Lung (tissue), 12 donors: Measurements from ENCODE around the gene DYRK1A. TPM values are rescaled to one million over a fixed set of nuclear protein-coding genes. Genes with fewer than 3 reads are reported as not detected.

Experiments used
- ATAC-seq: fragments of 200-7000 bp; cut with Tn5 transposase; one replicate; pipeline ENCODE4 v1.9.1; 2020; ENCODE audit warnings: moderate number of reproducible peaks; ENCODE audit not compliant: insufficient read depth, low FRiP score
- DNase-seq, 3 donors: peaks; one replicate each; pipeline ENCODE4 v3.0.0-alpha.2; 2013 to 2017
- H3K27ac ChIP-seq, 2 donors: one replicate each; pipeline ENCODE4 v1.5.1; 2013; ENCODE audit warnings: mild to moderate bottlenecking in 2 of 2, moderate library complexity in 2 of 2, control low read depth in 1 of 2, inconsistent platforms in 1 of 2, low read depth in 1 of 2, low read length in 1 of 2
- H3K27me3 ChIP-seq, 3 donors: one replicate each; pipeline ENCODE4 v1.5.1; 2013; ENCODE audit warnings: low read length in 2 of 3; ENCODE audit not compliant: control insufficient read depth in 3 of 3, insufficient read depth in 3 of 3
- H3K36me3 ChIP-seq, 4 donors: one replicate each; pipeline ENCODE4 v1.5.1; 2013; ENCODE audit warnings: low read length in 4 of 4, mild to moderate bottlenecking in 1 of 4, moderate library complexity in 1 of 4; ENCODE audit not compliant: control insufficient read depth in 4 of 4, insufficient read depth in 4 of 4
- H3K4me1 ChIP-seq, 5 donors: one replicate each; pipeline ENCODE4 v1.5.1; 2013; ENCODE audit warnings: low read length in 5 of 5, mild to moderate bottlenecking in 2 of 5, moderate library complexity in 1 of 5; ENCODE audit not compliant: control insufficient read depth in 5 of 5, insufficient read depth in 5 of 5
- H3K4me3 ChIP-seq: one replicate; pipeline ENCODE4 v1.5.1; 2013; ENCODE audit warnings: mild to moderate bottlenecking, control low read depth, moderate library complexity
- H3K9ac ChIP-seq, 2 donors: one replicate each; pipeline ENCODE4 v1.5.1; 2013; ENCODE audit warnings: low read length in 2 of 2, control low read depth in 1 of 2; ENCODE audit not compliant: insufficient read depth in 1 of 2
- H3K9me3 ChIP-seq, 4 donors: one replicate each; pipeline ENCODE4 v1.5.1; 2013; ENCODE audit warnings: low read length in 3 of 4, mild to moderate bottlenecking in 1 of 4, moderate library complexity in 1 of 4; ENCODE audit not compliant: control insufficient read depth in 4 of 4, insufficient read depth in 3 of 4
- CTCF ChIP-seq: IDR thresholded peaks from 2 replicates; pipeline ENCODE4 v1.5.1; 2012; ENCODE audit warnings: mild to moderate bottlenecking; ENCODE audit errors: control extremely low read depth, extremely low read depth
- WGBS, 2 donors: extraction: QIAGEN DNeasy Blood & Tissue Kit; methylation state at CpG; one replicate each; pipeline ENCODE4 v1.1.7; 2013; 5-methylcytosine and 5-hydroxymethylcytosine counted together
- polyA plus RNA-seq, 2 donors: library from polyadenylated mRNA; stranded (reverse); fragments of 200-250 nt; gene quantifications; one replicate each; pipeline ENCODE4 v1.2.1, GENCODE V29; 2013
- total RNA-seq, 2 donors: library from RNA; depleted of rRNA in 1 of 2; stranded (reverse); fragments of >200 nt in 1 of 2; gene quantifications; one replicate each; pipeline ENCODE4 v1.2.1, GENCODE V29; 2014 to 2021
- donor health status: control.
- donor health status: control.
- donor health status: Bipolar disorder and iron deficiency.
- donor health status: healthy.
- donor health status: DM: yes; HTN: yes; CAD: no.

The DYRK1A gene
- total and polyA plus RNA-seq, 4 donors, result 22.1 to 149 (median 43.3) TPM

- Histone ChIP-seq H3K9ac (no peak overlapping the region), H3K36me3 (peaks cover 0 to 3% (median 0%) of the 10 kb centered on the region in 4 donors), H3K9me3 (no peaks in the 10 kb centered on the region), H3K27ac (no peak overlapping the region), H3K4me1 (peaks cover 3 to 48% (median 10%) of the 10 kb centered on the region in 5 donors), H3K4me3 (no peak overlapping the region), H3K27me3 (no peaks in the 10 kb centered on the region)
- DNase-seq (no peak), ATAC-seq (no peak)
- TF ChIP-seq CTCF, result no peak
- 75 to 80% methylated on average over 1 of the region's 1 CpG for WGBS, 2 donors
Observed at GRCh38 chr21:37383784-37384311, 17.3 kb downstream of the DYRK1A start.

GRCh38 chr21:37384416-37384815 is 17.8 kb downstream of the DYRK1A start:
- DNase-seq (no peak), ATAC-seq (no peak)
- no peak overlapping the region for H3K9ac ChIP-seq
- no peaks in the 10 kb centered on the region for H3K27me3 ChIP-seq
- WGBS, 2 donors, result 80 to 84% methylated on average over 1 of the region's 1 CpG
- no peak overlapping the region for H3K27ac ChIP-seq
- peaks cover under 1 to 47% (median 6%) of the 10 kb centered on the region in 5 donors for H3K4me1 ChIP-seq
- H3K9me3 ChIP-seq, result no peaks in the 10 kb centered on the region
- H3K4me3 ChIP-seq, result no peak overlapping the region
- H3K36me3 ChIP-seq, result peaks cover 0 to 3% (median 0%) of the 10 kb centered on the region in 4 donors
- TF ChIP-seq CTCF, result no peak

GRCh38 chr21:37385179-37385765 is 18.7 kb downstream of the DYRK1A start:
- Histone ChIP-seq H3K4me3 (no peak overlapping the region), H3K9ac (no peak overlapping the region), H3K27me3 (no peaks in the 10 kb centered on the region), H3K36me3 (peaks cover 0 to 3% (median 0%) of the 10 kb centered on the region in 4 donors), H3K27ac (peak overlapping the region in 1 of 2 donors; percentile 14), H3K4me1 (peaks cover 0 to 43% (median 8%) of the 10 kb centered on the region in 5 donors), H3K9me3 (no peaks in the 10 kb centered on the region)
- 85 to 86% methylated on average over 5 of the region's 5 CpGs for WGBS, 2 donors
- DNase-seq (no peak), ATAC-seq (no peak)
- TF ChIP-seq CTCF, result no peak
